Measurements from ENCODE around the gene RPS3.

RPS3 gene

GRCh38 chr11:75420224-75421034 lies 21.1 kb downstream of the RPS3 start:
- DNase-seq = no peak

GRCh38 chr11:75421035-75421602 lies 21.8 kb downstream of the RPS3 start:
- DNase-seq = no peak

GRCh38 chr11:75421902-75422247 lies 22.6 kb downstream of the RPS3 start:
- DNase-seq = no peak

GRCh38 chr11:75422248-75423231 lies 23.2 kb downstream of the RPS3 start:
- peak; percentile 26 for DNase-seq

- DNase-seq = no peak
Observed at GRCh38 chr11:75423721-75424120, 24.4 kb downstream of the RPS3 start.

DNA sequence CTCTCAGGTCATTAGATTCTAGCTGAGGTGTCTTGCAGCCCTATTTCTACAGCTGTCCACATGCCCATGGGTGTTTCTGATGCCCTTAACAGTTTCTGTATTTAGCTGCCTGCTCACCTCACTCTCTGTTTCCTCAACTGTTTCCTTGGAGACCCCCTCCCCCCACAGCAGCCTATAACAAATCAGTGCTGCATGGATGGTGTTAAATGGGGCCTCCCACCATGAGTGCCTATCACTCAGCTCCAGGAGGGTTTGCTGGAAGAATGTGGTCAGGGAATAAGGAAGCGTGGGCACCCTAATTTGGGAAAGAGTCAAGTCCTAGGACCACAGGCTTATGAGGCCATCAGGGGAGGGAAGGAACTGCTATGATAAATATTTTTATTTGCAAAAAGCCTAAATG lies 25.1 kb downstream of the RPS3 start:
- no peak for DNase-seq

GRCh38 chr11:75425422-75425821 lies 26.1 kb downstream of the RPS3 start:
- DNase-seq = no peak

DNA sequence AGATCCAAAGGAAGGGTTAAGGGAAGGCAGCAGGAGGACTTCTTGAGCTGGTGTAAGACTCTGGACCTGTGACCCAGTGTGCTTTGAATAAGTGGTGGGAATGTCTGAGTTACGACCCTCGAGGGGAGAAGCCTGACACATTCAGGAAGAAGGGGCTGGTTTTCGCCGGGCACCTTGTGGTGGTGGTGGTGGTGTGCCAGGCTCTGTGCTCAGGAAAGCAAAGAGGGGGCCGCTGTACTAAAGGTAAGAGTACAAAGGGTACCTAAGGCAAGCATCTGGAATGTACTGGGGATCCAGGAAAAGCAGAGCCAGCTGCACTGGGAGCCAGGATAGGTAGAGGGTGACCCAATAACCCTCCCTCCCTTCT lies 27.4 kb downstream of the RPS3 start:
- DNase-seq = no peak

DNA sequence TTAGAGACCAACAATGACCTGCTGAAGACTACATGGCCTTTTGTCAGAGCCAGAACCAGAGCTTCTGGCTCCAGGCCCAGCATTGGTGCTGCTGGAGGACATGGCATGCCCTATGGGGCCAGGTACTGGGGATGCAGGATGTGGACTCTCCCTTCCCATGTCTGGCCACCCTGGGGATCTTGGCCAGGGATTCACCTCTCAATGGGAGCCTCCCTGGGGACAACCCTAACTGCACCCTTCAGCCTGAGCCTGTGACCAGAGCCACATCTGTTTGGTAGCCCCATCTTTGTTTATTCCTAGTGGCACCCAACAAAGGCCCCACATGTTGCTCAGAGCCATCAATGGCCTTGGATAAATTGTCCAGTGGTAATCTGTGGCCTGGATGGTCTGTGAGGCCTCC lies 27.9 kb downstream of the RPS3 start:
- DNase-seq = no peak

GRCh38 chr11:75428281-75428724 lies 29.0 kb downstream of the RPS3 start:
- DNase-seq = no peak

- DNase-seq = no peak
Observed at GRCh38 chr11:75428989-75429640, 29.8 kb downstream of the RPS3 start.

GRCh38 chr11:75429641-75429901 lies 30.3 kb downstream of the RPS3 start:
- no peak for DNase-seq

GRCh38 chr11:75429902-75430713 lies 30.8 kb downstream of the RPS3 start:
- peak; percentile 59 for DNase-seq

DNA sequence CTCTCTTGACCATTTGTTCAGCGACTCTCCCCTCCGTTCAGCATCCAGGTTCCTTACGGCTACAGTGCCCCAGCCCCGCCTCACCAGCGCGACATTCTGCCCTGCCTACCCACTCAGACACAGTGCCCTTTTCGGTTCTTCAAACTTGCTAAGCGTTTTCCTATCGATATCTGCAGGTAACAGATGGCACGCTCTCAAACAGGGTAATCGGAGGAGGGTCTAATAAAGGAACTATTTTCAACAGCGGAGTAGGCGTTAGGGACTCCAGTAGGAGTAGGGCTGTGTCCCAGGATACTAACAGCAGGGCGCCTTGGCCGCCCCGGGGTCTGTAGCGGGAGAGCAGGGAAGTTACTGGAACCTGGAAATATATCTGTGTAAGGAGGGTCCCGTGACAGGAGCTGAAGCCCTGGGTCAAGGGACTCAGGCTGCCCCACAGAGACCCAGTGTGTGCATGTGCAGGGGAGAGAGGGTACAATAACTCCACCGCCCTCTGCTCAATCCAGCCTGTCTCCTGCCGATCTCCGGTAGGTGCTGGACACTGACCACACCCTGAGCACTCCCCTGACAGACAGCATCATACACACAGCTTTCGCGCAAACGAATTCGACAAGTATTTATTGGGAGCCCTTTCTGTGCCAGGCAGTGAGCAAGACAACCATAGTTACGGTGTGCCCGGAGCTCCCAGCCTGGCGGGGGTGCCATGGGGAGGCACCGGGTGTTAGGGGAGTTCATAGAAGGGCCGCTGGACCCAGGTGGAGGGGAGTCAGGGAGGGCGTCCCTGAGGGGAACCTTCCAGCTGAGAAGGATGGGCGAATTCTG lies 31.6 kb downstream of the RPS3 start:
- DNase-seq = peak; percentile 55

GRCh38 chr11:75431533-75432525 lies 32.5 kb downstream of the RPS3 start:
- no peak for DNase-seq

DNA sequence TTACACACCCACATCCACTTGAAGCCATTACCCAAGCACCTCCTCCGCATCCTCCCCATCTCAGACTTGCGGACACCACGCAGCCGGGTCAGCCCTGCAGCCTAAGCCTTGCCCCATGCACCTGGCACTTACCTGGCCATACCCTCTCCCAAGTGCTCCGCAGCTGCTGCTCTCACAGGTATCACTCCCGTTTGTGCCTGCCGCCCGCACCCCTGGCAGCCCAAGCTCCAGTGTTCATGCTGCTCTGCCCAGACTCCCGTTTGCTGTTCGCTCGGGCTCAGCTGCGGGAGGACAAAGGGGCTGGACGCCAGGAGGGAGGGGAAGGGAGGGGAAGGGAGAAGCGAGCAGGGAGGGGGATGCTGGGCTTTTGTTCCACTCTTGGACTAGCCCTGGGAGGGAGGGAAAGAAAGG lies 33.6 kb downstream of the RPS3 start, which contains the start of gene KLHL35:
Gene KLHL35, minus strand, starts transcription at position 293 of the 411 bp plus-strand sequence. CDS start 2,574 bp downstream, outside the sequence.
- no peak for DNase-seq

DNA sequence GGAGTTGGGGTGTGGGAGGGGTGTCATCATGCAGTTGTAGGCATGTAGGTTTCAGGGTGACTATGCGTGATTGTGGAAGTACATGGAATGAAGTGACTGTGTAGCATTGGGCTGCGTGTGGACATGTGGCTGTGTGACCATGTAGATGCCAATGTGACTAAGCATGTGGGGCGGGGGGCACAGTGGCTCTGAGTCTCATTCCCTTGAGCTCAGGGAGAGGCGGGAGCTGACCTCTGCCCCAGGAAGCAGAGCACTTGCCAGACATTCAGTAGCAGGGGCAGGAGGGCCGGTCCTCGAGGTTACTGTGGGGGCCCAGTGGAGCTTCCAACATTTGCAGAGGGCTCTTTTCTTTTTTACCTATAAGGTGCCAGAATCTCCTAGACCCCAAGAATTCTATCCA lies 34.1 kb downstream of the RPS3 start:
- no peak for DNase-seq

DNA sequence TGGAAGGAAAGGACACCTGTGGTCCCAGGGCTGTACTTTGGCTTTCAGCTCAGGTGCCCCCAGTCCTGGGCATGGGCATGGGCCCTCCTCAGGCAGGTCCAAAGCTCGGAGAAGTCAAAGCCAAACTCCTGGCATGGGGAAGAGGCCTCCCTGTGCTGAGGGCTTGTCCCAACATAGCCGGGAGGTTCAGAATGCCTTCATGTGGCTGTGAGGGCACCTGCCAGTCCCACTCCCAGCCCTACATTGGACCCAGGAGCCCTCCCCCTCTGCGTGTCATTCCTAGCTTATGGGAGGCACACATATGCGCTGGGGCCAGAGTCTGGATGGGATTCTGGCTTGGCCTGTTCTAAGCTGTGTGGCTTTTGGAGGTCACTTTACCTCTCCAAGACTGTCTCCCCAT lies 34.7 kb downstream of the RPS3 start:
- DNase-seq = no peak

DNA sequence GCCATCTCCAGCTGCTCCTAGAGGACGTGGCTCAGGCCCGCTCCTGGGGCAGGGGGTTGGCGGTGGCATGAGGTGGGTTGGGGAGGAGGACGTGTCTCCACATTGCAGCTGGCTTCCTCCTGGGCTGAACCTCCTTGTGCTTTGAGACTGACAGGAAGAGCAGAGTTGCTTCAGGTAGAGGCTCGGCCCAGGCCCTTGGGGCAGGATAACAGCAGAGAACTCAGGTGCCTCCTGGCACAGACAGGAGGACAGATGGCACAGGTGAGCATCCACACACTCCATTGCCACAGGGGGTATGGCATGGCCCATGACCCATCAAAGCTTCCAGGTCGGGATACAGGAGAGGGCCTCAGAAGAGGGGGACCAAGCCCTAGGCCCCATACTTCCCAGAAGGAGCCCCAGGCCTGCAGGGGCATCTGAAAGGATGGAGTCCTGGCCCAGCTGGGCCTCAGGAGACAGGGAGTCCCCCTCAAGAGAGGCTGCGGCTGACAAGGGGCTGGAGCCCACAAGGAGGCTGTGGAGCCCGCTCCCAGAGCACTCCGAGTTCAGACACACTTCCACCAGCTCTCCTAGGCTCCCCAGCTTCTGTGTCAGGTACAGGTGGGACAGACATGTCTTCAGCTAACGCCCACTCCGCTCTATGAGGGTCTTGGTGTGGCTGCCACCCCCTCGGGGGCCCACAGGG lies 35.7 kb downstream of the RPS3 start:
- no peak for DNase-seq

DNA sequence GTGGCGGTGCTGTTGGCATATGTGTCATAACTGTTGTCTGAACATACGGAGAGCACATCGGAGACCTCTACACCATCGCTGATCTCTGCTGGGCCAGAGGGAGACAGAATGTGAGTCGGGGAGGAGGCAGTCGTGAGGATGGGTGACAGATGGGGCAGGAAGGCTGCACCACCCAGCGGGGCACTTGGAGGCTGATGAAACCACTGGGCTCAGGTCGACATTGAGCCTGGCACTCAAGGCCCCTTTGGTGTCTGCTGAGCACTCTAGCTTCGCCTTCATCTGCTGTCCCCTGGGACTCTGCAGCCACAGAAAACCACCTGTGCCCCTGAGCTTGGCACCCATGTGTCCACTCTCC lies 36.2 kb downstream of the RPS3 start:
- no peak for DNase-seq

Data from NCI-H1092 (cell line).